ENCODE data around the gene HSD3B1.
"Not testable (repeated sequence)": the region's sequence is repeated elsewhere in the genome, so short reads cannot be mapped to it uniquely, and the experiment has no call there.

HSD3B1 gene

GRCh38 chr1:119550381-119550780 is 43.4 kb downstream of the HSD3B1 start:
- DNase-seq, result no peak
- intact Hi-C loops (cut with DNase I), result no loop called here

GRCh38 chr1:119551218-119551617 is 44.2 kb downstream of the HSD3B1 start:
- intact Hi-C loops (cut with DNase I), result no loop called here
- no peak for DNase-seq

- DNase-seq; intact Hi-C loops (cut with DNase I): not testable (repeated sequence)
These were observed 45.6 kb downstream of the HSD3B1 start for GRCh38 chr1:119552656-119553055.

- intact Hi-C loops (cut with DNase I); DNase-seq: not testable (repeated sequence)
These were observed 46.5 kb downstream of the HSD3B1 start for GRCh38 chr1:119553302-119554071.

GRCh38 chr1:119554183-119554582 is 47.2 kb downstream of the HSD3B1 start:
- intact Hi-C loops (cut with DNase I), result no loop called here
- peak in 4 of 10 donors; percentile 2 to 75 (median 18) for DNase-seq

GRCh38 chr1:119556423-119556822 is 49.4 kb downstream of the HSD3B1 start:
- DNase-seq, result no peak
- intact Hi-C loops (cut with DNase I), result no loop called here

GRCh38 chr1:119560402-119560801 is 53.4 kb downstream of the HSD3B1 start:
- intact Hi-C loops (cut with DNase I); DNase-seq: not testable (repeated sequence)

- intact Hi-C loops (cut with DNase I), result no loop called here
- DNase-seq, result no peak
These were observed 57.5 kb downstream of the HSD3B1 start for GRCh38 chr1:119564548-119564947.
